Sigmoid colon (tissue), 4 donors: Measurements from ENCODE around the gene HMX1.

ENCODE experiments used
- CTCF ChIP-seq, 4 experiments: fragments of 450-650 bp in 3 of 4; fragments of 200-600 bp in 1 of 4; IDR thresholded peaks; one replicate each; pipeline ENCODE4 v1.5.1; 2016 to 2019; ENCODE audit warnings: antibody characterized with exemption in 4 of 4, mild to moderate bottlenecking in 3 of 4, moderate library complexity in 2 of 4
- EP300 ChIP-seq, 4 donors: sonication (generic); formaldehyde crosslinking; IDR thresholded peaks; one replicate each; pipeline ENCODE4 v1.6.1; 2017; ENCODE audit warnings: antibody characterized with exemption in 4 of 4

GRCh38 chr4:8876982-8877779 is 5.5 kb upstream of the HMX1 start:
- TF ChIP-seq EP300 (IDR thresholded peaks at IDR 0.05) (no peak), CTCF (IDR thresholded peaks at IDR 0.05) (no peak)
